GM21447 (cell line): Measurements from ENCODE around the gene P2RY8.

Experiments used
- ATAC-seq: cut with Tn5 transposase; IDR thresholded peaks from one replicate; pipeline ENCODE4 v1.9.1; 2021; ENCODE audit not compliant: unreplicated experiment

Gene P2RY8

DNA sequence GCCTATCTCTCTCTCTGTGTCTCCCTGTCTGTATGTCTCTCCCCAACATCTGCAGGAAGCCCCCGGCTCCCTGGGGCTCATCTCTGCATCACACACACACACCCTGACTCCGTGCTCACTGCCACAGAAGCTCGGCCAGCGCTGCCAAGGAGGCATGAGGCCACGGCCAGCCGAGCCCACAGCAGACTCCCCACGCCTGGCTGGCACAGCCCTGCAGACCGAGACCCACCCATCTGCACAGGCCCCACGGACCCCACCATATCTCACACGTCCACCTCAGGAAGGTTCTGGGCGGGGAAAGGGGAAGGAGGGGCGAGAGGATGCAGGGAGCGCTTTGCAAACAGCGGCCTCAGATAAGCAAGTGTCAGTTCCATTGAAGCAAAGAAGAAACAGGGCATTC, 116.6 kb downstream of the P2RY8 start:
- ATAC-seq = no peak

DNA sequence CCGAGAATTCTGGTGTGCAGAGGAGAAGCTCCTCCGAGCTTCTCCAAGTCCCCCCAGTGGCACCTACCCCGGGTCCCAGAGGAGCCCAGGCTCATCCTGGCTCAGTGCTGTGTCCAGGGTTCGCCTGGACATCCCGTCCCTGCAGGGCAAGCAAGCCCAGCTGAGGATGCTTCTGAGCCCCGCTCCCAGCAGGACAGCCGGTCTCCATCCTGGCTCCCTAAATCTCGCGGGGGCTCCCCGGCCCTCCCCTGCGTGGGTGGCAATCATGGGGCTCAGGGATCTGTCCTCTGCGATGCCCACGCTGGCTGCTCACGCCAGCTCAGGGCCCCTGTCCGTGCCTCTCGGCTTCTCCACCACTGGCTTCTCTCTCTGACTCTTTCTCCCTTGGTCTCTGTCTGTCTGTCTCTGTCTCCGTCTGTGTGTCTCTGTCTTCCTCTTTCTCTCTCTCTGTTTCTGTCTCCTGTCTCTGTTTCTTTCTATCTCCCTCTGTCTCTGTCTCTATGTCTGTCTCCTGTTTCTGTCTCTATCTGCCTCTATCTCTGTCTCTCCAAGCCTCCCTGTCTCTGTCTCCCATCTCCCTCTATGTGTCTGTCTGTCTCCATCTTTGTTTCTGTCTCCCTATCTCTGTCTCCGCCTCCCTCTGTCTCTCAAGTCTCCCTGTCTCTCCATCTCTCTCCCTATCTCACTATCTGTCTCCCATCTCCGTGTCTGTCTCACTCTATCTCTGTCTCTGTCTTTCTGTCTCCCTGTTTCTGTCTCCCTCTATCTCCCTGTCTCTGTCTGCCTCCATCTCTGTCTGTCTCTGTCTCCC, 117.2 kb downstream of the P2RY8 start:
- no peak for ATAC-seq

DNA sequence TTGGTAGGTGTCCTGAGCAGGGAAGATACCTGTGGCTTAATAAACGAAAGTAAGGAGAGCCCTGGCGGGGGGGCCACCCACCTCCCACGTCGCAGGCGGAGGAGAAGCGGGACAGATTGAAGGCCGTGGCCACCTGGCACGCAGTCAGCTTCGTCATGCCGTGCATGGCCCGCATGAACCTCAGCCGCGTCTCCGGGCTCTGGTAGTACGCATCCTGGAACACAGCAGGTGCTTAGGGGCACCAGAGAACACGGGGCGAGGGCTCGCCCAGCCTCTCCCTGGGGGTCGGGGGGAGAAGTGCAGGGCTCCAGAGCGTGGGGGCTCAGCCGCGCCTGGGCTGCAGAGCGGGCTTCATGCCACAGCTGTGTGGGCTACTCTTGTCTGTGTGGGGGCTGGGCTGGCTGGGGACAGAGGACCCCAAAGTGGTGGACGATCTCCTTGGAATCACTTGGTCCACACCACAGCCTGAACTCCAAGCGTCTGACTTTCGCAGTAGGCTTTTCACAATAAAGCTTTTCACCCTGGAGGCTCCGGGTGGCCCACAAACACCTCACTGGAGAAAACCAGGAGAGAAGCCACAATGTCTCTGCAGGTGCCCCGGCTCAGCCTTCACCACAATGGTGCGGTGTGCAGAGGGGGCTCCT, 118.0 kb downstream of the P2RY8 start:
- ATAC-seq = no peak

DNA sequence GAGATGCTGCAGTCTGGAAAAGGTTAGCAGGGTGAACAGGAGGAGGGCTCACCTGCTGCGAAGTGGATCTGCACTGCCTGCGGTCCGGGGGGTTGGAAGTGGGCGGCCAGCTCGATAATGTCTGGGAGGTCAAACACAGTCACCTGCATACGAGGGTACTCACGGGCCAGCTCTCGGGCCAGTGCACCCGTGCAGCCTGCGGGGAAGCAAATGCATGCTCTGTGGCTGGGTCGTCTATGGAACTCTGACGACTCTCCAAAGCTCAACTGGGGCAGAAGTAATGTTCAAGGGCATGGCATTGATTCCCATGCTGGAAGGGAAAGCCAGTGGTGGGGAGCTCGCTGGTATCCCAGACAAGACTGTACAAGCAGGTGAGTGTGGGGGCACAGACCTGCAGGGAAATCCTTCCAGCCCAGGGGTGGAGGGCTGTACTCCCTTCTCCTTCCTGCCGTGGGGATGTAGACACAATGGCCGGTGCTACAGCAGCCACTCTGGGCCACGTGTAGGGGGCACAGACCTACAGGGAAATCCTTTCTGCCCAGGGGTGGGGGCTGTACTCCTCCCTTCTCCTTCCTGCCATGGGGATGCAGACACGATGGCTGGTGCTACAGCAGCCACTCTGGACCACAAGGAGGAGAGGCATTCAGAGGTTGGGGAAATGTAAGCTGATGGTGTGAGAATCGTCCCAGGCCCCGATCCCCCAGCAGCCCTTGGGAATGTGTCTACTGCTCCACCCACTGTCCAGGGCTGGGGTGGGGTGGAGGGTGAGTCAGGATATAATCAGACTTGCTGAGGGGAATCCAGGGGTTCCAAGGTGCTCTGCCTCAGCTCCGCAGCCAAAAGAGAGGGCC, 118.8 kb downstream of the P2RY8 start:
- no peak for ATAC-seq

DNA sequence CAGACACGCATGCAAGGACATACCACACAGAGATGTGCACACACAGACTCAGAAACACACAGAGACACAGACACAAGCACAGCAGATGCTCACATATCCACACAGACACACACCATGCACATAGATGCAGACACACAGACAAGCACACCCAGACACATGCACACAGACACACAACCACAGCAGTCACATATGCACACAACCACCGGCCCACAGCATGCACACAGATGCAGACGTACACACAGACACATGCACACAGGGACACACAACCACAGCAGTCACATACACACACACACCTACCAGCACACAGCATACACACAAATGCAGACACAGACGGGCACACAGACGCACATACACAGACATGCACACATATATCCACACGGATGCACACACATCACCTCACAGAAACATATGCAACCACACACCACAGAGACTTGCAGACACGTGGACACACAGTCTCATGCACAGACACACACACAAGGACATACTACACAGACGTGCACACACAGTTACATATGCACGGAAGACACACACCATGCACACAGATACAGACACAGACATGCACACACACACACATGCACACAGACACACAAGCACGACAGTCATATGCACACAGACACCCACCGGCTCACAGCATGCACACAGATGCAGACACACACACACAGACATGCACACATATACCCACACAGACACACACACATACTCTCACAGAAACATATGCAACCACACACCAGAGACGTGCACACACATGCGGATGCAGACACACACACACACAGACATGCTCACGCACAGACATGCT, 119.8 kb downstream of the P2RY8 start:
- ATAC-seq = no peak

- no peak for ATAC-seq
These were observed 120.6 kb downstream of the P2RY8 start for GRCh38 chrX:1416327-1416784.
